SU-DHL-6 (cell line): ENCODE results near the gene CCL5.

ENCODE experiments used
- H2AFZ ChIP-seq: fragments of 200-600 bp; sonication (generic); 2 replicates; pipeline ENCODE4 v1.6.1; 2014; ENCODE audit warnings: low read depth, mild to moderate bottlenecking, moderate library complexity, mixed read lengths, antibody characterized with exemption, low read length; ENCODE audit not compliant: severe bottlenecking
- H3F3A ChIP-seq: fragments of 200-600 bp; shearing (Covaris generic); 2 replicates; pipeline ENCODE4 v1.6.0; 2016; ENCODE audit warnings: antibody characterized with exemption, mild to moderate bottlenecking; ENCODE audit not compliant: insufficient read depth
- H3K27ac ChIP-seq: fragments of 200-600 bp; sonication (generic); 2 replicates; pipeline ENCODE4 v1.5.1; 2016; ENCODE audit warnings: low read depth, mild to moderate bottlenecking, low read length, moderate library complexity, mixed read lengths
- H3K27me3 ChIP-seq: fragments of 200-600 bp; sonication (generic), shearing (Covaris generic); 2 replicates; pipeline ENCODE4 v1.6.0; 2014; ENCODE audit warnings: mild to moderate bottlenecking, low read length
- H3K36me3 ChIP-seq: fragments of 200-600 bp; sonication (generic); 2 replicates; pipeline ENCODE4 v1.6.1; 2014; ENCODE audit warnings: mild to moderate bottlenecking, low read length, mixed read lengths
- H3K4me2 ChIP-seq: fragments of 300-600, 200-600 bp; shearing (Covaris generic), sonication (generic); 2 replicates; pipeline ENCODE4 v1.6.0; 2014; ENCODE audit warnings: low read length, low read depth, mild to moderate bottlenecking; ENCODE audit not compliant: poor library complexity, severe bottlenecking
- H3K4me3 ChIP-seq: fragments of 200-600 bp; sonication (generic); 2 replicates; pipeline ENCODE4 v1.5.1; 2014; ENCODE audit warnings: antibody characterized with exemption, low read length, mild to moderate bottlenecking, mixed read lengths; ENCODE audit not compliant: insufficient read depth, poor library complexity, severe bottlenecking
- H3K79me2 ChIP-seq: fragments of 200-600 bp; sonication (generic); 2 replicates; pipeline ENCODE4 v1.6.1; 2014; ENCODE audit warnings: mild to moderate bottlenecking, low read length, moderate library complexity; ENCODE audit not compliant: insufficient read depth
- H3K9ac ChIP-seq: fragments of 200-600 bp; sonication (generic); 2 replicates; pipeline ENCODE4 v1.7.0; 2014; ENCODE audit warnings: mild to moderate bottlenecking, low read length
- H3K9me2 ChIP-seq: fragments of 200-600 bp; sonication (generic); replicated peaks from 2 replicates; pipeline ENCODE4 v1.6.1; 2014; ENCODE audit warnings: low read length; ENCODE audit not compliant: insufficient read depth
- H3K9me3 ChIP-seq: fragments of 200-600 bp; sonication (generic); 2 replicates; pipeline ENCODE4 v1.6.1; 2014; ENCODE audit warnings: low read length, mixed read lengths; ENCODE audit not compliant: insufficient read depth
- H4K20me1 ChIP-seq: fragments of 200-600 bp; sonication (generic); 2 replicates; pipeline ENCODE4 v1.6.1; 2014; ENCODE audit warnings: low read depth, mild to moderate bottlenecking, antibody characterized with exemption, low read length, moderate library complexity, mixed read lengths
- EZH2phosphoT487 ChIP-seq: fragments of 200-600 bp; sonication (generic), shearing (Covaris generic); conservative IDR thresholded peaks from 2 replicates; pipeline ENCODE4 v1.6.1; 2018; ENCODE audit warnings: mild to moderate bottlenecking, antibody characterized with exemption, low read length, moderate library complexity, mixed read lengths
- TF ChIP-seq, protein P1 (sequence below): fragments of 200-600 bp; sonication (generic); IDR thresholded peaks from one replicate; pipeline ENCODE4 v1.5.1; 2017; ENCODE audit warnings: antibody characterized with exemption, mild to moderate bottlenecking, low read length, moderate library complexity; ENCODE audit not compliant: insufficient read depth, poor library complexity, severe bottlenecking

CCL5 gene

DNA sequence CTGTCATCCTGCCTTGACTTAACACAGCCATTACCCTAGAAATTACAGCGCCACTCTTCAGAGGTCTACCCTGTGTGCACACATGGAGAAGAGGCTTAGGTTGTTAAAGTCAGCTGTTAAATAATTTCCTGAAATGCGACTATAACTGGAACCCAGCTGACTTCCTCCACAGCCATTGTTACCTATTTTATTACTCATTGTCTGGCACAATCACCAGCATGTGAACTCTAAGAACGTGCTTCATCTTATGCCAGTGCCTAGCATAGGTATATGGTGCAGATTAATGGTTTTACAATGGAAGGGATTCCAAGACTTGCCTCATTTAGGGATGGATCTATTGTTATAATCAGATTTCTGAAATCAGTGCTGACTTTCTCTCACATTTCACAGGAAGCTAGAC, 38.5 kb upstream of the CCL5 start:
- H3K4me2 ChIP-seq = no peak overlapping the region
- peaks cover 5% of the 10 kb centered on the region; the same call in 1 of the 2 replicates for H3K36me3 ChIP-seq
- no peaks in the 10 kb centered on the region for H4K20me1 ChIP-seq
- H3K9me2 ChIP-seq = no peaks in the 10 kb centered on the region
- no peaks in the 10 kb centered on the region for H3K27me3 ChIP-seq
- TF ChIP-seq, protein P1, sequence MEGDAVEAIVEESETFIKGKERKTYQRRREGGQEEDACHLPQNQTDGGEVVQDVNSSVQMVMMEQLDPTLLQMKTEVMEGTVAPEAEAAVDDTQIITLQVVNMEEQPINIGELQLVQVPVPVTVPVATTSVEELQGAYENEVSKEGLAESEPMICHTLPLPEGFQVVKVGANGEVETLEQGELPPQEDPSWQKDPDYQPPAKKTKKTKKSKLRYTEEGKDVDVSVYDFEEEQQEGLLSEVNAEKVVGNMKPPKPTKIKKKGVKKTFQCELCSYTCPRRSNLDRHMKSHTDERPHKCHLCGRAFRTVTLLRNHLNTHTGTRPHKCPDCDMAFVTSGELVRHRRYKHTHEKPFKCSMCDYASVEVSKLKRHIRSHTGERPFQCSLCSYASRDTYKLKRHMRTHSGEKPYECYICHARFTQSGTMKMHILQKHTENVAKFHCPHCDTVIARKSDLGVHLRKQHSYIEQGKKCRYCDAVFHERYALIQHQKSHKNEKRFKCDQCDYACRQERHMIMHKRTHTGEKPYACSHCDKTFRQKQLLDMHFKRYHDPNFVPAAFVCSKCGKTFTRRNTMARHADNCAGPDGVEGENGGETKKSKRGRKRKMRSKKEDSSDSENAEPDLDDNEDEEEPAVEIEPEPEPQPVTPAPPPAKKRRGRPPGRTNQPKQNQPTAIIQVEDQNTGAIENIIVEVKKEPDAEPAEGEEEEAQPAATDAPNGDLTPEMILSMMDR = no peak
- TF ChIP-seq EZH2phosphoT487 = no peak
- H3K9me3 ChIP-seq = no peaks in the 10 kb centered on the region
- H3K79me2 ChIP-seq = no peaks in the 10 kb centered on the region
- H3F3A ChIP-seq = no peaks in the 10 kb centered on the region
- no peak overlapping the region for H3K27ac ChIP-seq
- no peak overlapping the region for H2AFZ ChIP-seq
- no peak overlapping the region for H3K9ac ChIP-seq
- no peak overlapping the region for H3K4me3 ChIP-seq

DNA sequence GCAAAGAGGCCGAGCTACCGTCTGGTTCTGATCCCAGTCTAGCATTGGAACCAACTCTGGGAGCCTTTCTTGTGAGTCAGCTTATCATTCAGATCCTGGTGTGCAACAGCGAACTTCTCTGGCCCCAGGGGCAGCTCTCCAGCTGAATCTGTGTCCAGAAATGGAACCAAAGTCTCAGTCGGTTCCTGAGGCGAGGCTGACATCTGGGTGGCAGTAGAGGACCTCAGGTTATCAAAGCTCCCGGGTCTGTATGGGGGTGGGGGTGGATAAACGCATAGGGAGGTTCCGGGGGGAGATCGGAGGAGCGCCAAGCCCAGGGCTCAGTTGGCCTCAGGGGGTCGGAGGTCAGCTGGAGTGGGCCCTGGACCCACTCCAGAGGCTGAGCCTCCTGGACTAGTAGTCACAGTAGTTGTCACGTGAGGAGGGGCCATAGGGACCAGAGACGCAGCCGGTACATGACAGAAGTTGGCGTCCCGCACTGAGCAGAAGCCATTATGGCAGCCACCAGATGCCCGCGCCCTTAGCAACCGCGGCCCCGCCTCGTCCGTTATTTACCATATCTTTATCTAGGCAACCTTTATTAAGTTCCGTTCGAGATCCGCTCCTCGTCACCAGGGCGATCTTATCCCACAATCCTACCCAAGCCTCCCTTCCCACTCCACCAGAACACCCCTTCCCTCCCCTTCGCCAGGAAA, 37.5 kb upstream of the CCL5 start:
- Histone ChIP-seq H3K36me3 (peaks cover 5% of the 10 kb centered on the region; the same call in 1 of the 2 replicates), H3K27me3 (no peaks in the 10 kb centered on the region), H4K20me1 (no peaks in the 10 kb centered on the region), H3K27ac (no peak overlapping the region), H2AFZ (no peak overlapping the region), H3K9me2 (no peaks in the 10 kb centered on the region), H3F3A (no peaks in the 10 kb centered on the region), H3K9me3 (no peaks in the 10 kb centered on the region), H3K4me3 (no peak overlapping the region), H3K79me2 (no peaks in the 10 kb centered on the region), H3K9ac (no peak overlapping the region), H3K4me2 (no peak overlapping the region)
- TF ChIP-seq, protein P1 = no peak
- no peak for TF ChIP-seq EZH2phosphoT487

DNA sequence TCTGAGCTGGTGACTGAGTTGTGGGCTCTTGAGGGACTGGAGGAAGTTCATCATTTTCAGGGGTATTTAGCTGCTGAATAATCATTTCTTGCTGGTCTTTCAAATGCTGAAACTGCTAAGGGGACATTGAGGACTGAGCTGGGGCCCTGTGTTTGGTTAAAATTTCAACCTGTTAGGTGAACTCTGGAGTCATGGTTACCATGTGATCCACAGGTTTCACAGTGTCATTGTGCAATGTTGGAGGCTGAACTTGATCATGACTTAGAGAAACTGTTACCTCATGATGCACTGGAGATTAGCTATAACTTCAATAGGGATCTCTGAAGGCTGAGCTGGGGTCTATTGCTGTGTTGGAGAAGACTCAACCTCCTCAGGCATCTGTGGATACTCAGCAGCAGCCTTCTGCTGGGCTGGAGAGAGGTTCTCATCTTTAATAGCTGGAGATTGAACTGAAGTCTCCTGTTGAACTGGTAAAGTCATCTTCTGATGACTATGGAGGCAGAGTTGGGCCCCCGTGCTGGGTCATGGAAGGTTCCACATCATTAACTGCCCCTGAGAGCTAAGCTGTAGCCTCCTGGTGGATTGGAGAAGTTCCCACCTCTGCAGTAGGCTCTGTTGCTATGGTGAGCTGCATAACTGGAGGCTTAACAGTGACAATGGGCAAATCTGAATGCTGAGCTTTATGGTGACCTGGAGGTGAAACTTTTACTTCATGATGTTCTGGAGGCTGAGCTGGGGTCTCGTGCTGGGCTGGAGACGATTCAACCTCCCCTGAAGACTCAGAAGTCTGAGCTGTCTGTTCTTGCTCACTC, 35.2 kb upstream of the CCL5 start:
- Histone ChIP-seq H3K79me2 (no peaks in the 10 kb centered on the region), H4K20me1 (no peaks in the 10 kb centered on the region), H3K4me3 (no peak overlapping the region), H3F3A (no peaks in the 10 kb centered on the region), H2AFZ (no peak overlapping the region), H3K4me2 (no peak overlapping the region), H3K36me3 (no peaks in the 10 kb centered on the region; the same call in 1 of the 2 replicates), H3K27me3 (no peaks in the 10 kb centered on the region), H3K9me2 (no peaks in the 10 kb centered on the region), H3K9me3 (no peaks in the 10 kb centered on the region), H3K9ac (no peak overlapping the region), H3K27ac (no peak overlapping the region)
- no peak for TF ChIP-seq EZH2phosphoT487
- TF ChIP-seq, protein P1 = no peak
